Erythroblast (primary cell): Measurements from ENCODE around the gene MCOLN2.

Source experiments
- GATA1 ChIP-seq: IDR thresholded peaks from 2 replicates; pipeline ENCODE4 v1.6.1; 2011; ENCODE audit warnings: low read depth, mild to moderate bottlenecking, control low read depth, low read length, moderate library complexity
- POLR2A ChIP-seq: IDR thresholded peaks from 2 replicates; pipeline ENCODE4 v1.6.1; 2011; ENCODE audit warnings: mild to moderate bottlenecking, low read length

DNA sequence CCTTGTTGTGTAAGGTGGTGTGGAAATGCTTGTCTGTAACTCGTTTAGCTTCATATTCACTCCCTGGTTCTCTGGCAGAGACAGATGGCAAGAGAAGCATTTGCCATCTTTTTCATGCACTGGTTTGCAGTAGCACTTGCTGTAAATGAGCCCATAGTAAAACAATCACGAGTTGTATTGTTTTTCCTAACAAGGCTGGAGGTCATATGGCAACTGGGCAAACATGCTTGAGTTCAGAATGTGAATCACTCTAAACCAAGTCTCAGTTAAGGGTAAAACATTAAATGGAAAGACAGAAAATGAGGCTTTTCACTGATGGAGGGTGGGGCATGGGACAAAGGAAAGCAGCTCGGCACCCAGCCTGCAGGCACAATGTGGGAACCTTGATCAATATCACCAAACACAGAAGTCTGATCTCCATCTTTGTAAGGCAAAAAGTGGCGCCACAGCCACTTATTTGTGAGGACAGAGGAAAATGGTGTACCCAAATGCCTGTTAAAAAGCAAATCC, 77.4 kb downstream of the MCOLN2 start:
- no peak for TF ChIP-seq POLR2A
- no peak for TF ChIP-seq GATA1
